Tongue (tissue), 2 donors: ENCODE data around the gene SIK2. TPM values are rescaled to one million over a fixed set of nuclear protein-coding genes. Genes with fewer than 3 reads are reported as not detected.
A peak's percentile ranks its signal among the peaks of the same experiment; 100 is the strongest.

Experiments
- DNase-seq: peaks from one replicate; pipeline ENCODE4 v3.0.0-alpha.2; 2015
- total RNA-seq: library from RNA; depleted of rRNA; stranded (reverse); fragments of >200 nt; gene quantifications from one replicate; pipeline ENCODE4 v1.2.3, GENCODE V29; 2014

The SIK2 gene
- total RNA-seq, result 25.4 TPM

DNA sequence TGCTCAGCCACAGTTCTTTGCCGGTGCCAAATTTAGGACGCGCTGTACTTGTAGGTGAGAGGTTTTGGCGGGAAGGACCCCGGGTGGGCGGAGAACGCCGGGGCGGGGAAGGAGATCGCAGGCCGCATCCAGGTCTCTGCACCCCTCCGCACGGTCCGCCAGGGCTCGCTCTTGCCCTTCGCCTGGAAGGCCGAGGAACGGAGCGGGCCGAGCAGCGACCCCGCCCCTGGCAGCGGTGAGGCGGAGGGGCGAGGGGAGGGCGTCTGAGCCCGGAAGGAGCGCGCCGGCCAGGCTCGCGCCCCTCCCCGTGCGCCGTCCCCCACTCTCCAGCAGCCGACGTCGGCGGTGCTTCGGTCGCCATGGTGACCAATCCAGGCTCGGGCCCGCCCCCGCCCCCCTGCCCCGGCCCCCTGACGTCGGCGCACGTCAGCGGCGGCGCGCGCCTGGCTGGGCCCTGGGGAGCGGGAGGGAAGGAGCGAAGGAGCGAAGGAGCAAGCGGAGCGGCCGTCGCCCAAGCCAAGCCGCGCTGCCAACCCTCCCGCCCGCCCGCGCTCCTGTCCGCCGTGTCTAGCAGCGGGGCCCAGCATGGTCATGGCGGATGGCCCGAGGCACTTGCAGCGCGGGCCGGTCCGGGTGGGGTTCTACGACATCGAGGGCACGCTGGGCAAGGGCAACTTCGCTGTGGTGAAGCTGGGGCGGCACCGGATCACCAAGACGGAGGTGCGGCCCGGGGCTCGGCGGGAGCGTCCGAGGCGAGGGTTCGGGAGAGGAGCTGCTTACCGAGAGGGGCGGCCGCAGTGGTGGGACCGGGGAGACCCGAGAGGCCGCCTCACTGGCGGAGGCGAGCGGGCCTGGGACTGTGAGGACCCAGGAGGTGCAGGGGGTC lies at the start of gene SIK2:
Gene SIK2 (plus strand): TSS at position 471 of the 886 bp plus-strand sequence. CDS start 115 bp downstream, at position 586.
- peak; percentile 98 for DNase-seq

DNA sequence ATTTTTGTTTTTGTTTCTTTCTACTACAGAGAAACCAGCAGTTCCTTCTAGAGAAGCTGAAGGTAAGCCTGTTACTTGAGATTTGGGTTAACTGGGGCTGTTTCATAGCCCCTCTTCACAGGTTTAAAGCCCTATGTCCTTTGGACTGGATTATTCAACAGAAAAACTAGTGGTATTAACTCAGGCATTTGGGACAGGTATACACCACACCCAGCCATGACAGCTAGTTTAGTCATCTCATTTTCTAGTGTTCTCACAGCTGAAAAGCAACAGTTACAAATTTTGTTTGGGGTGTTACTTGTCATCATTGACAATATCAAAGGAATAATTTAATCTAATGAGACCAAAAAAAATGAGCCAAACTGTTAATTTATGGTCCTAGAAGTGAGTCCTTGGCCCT lies 47.7 kb upstream of the SIK2 start:
- no peak for DNase-seq

DNA sequence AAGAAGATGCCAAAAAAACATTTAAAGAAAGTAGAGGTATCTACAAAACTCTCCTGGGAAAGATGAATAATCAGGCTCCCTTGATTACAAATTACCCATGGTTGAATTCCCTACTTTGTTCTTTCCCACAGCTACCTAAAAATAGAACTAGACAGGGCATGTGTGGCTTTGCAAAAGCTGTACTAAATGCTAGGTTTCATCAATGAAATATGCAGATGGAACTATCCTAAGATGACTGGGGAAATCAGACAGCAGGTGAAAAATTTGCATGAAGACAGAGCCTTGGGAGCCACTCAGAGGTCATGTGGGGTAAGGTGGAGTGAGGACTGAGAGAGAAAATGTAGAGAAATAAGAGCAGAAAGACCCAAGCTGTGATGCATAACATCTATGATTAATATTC lies 47.0 kb upstream of the SIK2 start:
- DNase-seq, result no peak

DNA sequence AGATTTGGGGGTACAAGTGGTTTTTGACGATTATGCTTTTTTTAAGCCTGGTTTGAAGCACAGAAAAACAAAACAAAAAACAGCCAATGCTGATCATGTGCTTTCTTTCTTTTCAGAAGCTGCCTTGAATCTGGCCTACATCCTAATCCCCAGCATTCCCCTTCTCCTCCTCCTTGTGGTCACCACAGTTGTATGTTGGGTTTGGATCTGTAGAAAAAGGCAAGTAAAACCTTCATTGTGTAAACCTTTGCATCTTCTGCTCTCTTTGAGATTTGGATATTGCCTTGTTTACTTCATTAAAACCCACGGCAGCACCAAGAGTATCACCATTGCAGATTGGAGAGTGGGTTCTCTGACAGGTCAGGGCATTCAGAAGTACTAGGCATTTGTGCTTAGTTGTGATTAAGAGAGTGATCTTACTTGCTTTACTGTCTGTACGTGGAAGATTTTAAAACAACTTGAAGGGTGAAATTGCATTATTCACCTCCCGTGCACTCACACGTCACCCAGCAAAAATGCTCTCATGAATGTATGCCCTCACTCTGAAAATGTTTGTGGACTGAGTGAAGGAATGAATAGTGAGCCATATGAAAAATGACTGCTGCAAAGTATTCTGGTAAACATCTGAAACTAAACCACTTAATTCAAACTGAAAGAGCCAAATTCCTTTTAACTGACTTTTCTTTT lies 44.7 kb upstream of the SIK2 start:
- DNase-seq, result no peak

DNA sequence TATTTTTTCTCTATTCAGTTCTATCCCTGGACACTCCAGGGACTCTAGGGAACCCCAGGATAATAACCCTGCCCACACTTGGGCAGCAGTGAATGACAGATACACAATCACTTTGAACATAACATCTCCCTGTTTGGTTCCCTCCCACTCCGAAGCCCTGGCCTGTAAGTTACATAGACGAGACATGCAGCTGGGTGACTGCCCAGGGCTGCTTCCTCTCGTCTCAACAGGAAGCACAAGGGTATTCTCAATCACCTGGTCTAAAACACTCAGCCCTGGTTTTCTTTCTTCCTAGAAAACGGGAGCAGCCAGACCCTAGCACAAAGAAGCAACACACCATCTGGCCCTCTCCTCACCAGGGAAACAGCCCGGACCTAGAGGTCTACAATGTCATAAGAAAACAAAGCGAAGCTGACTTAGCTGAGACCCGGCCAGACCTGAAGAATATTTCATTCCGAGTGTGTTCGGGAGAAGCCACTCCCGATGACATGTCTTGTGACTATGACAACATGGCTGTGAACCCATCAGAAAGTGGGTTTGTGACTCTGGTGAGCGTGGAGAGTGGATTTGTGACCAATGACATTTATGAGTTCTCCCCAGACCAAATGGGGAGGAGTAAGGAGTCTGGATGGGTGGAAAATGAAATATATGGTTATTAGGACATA lies 42.3 kb upstream of the SIK2 start:
- DNase-seq, result no peak

DNA sequence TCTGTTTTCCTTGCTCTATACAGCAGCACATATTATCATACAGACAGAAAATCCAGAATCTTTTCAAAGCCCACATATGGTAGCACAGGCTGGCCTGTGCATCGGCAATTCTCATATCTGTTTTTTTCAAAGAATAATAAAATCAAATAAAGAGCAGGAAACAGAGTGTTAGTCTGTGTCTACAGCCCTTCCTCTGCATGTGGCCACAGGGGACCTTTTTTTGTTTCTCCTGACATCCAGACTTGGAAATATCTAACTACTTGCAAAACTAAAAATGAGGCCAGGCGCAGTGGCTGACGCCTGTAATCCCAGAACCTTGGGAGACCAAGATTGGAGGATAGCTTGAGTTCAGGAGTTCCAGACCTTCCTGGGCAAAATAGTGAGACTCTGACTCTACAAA lies 41.4 kb upstream of the SIK2 start:
- no peak for DNase-seq

DNA sequence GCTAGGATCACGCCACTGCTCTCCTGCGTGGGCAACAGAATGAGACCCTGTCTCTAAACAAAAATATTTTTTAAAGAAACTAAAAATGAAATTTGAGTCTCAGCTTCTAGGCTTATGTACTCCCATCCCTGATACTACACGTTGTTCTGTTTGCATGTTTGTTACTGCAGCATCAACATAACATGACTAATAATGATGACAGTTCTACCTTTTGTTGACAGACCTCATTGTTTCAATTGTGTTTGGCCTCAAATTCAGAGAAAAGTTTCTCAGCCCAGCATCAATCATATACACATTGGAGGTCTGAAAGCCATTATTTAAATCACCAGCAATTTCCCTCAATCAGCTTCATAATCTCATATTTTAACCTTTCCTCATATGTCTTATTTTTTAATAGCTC lies 40.9 kb upstream of the SIK2 start:
- DNase-seq, result no peak

DNA sequence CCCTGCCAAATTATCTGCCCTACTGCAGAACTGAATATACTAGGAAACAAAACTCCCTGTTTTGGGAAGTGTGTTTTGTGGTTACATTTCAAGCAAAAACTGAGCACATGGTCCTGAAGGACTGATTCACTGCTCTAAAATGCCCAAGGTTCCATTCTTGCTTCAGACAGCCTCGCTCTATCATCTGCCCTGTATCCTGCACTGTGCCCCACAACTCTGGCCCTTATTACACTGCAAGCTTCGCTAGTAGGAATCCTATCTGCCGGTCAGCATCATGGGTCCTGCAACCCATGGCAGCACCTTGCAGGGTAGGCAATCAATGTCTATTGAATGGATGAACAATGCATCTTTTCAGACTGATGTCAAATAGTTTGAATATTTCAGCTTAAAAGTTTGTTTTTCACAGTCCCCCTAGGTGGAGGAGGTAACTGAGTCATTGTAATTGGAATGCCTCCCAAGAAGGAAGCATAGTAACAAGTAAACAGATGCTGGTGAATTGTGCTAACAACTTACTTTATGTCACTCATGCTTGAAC lies 40.4 kb upstream of the SIK2 start:
- DNase-seq, result no peak

DNA sequence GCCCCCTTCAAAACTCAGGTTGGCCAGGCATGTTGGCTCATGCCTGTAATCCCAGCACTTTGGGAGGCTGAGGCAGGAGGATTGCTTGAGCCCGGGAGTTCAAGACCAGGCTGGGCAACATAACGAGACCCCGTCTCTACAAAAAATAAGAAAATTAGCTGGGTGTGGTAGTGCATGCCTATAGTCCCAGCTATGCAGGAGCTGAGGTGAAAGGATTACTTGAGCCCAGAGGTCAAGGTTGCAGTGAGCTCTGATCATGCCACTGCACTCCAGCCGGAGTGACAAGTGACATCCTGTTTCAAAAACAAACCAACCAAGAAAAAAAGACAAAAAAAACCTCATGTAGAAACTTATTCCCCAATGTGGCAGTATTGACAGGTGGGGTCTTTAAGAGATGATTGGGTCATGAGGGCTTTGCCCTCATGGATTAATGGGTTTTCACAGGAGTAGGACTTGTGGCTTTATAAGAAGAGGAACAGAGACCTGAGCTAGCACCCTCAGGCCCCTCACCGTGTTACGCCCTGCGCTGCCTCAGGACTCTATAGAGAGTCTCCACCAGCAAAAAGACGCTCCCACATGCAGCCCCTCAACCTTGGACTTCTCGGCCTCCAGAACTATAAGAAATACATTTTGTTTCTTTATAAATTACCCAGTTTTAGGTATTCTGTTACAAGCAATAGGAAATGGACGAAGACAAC lies 39.4 kb upstream of the SIK2 start:
- DNase-seq, result no peak

DNA sequence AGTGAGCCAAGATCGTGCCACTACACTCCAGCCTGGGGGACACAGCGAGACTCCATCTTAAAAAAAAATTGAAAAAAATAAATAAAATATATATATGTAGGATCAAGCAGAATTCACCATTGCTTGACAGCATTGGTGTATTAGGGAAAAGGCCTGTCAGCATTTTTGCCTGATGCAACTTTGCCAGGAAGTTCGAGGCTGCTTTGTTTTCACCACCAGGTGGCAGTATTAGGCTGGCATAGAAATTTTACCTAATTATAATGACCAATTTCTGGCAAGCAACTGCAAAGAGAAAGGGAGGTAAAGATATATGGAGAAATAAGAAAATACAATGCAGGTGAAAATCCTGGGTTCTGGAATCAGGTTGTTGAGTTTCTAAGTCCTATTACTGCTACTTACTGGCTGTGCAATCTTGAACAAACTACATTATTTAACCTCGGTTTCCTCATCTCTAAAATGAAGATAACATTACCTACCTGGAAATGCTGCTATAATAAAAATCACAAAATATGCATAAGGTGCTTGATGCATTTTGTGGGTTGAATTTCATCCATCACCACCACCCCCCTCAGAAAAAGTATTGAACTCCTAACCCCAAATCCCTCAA lies 37.0 kb upstream of the SIK2 start:
- DNase-seq, result peak; percentile 87

DNA sequence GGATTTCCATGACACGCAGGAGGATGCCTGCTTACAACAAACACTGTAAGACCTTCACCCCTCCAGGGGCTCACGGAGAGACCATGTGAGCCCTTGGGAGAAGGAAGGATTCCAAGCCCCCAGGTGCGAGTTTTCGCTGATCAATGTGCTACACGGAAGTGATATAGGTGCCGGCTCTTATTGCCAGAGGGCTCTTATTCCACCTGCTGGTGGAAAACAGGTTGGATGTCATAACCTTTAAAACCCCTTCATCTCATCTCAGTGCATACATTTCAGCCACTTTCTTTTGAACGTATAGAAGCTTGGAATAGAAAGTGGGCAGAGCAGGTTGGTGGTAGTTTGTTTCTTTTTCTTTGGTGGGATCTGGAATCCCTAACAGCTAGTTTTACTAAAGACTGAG lies 35.9 kb upstream of the SIK2 start:
- no peak for DNase-seq

DNA sequence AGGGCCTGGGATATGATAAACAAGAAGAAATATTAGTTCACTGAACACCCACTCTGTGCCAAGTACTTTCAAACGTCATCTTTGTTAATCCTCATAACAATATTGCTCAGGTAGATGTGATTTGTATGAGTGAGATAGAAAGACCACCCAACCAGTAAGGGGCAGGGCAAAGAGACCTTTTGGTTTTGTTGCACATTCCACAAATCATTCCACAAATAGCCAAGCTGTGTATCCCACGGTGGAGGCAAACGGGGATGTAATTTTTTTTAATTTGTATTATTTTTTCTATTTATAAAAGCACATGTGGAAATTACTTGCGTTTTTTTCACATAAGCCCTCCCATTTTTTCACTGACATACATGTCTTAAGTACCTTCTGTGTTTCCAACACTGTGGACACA lies 32.8 kb upstream of the SIK2 start:
- DNase-seq, result no peak

DNA sequence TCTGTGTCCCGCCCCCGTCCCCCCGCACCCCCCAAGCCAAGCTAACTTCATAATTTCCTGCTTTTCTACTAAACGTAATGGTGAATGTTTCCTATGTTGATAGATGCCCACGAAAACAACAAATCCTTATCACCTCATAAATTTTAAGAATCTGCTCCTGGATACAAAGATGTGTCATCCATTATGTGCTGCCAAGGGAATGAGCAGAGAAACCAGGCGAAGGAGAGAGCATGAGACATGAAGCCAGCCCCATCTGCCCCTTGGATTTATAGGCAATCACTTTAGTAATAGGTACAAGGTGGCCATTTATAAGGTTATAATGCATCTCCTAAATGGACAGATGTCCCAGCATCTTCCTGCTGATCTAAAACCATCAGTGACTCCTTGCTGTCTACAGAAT lies 31.5 kb upstream of the SIK2 start:
- no peak for DNase-seq

DNA sequence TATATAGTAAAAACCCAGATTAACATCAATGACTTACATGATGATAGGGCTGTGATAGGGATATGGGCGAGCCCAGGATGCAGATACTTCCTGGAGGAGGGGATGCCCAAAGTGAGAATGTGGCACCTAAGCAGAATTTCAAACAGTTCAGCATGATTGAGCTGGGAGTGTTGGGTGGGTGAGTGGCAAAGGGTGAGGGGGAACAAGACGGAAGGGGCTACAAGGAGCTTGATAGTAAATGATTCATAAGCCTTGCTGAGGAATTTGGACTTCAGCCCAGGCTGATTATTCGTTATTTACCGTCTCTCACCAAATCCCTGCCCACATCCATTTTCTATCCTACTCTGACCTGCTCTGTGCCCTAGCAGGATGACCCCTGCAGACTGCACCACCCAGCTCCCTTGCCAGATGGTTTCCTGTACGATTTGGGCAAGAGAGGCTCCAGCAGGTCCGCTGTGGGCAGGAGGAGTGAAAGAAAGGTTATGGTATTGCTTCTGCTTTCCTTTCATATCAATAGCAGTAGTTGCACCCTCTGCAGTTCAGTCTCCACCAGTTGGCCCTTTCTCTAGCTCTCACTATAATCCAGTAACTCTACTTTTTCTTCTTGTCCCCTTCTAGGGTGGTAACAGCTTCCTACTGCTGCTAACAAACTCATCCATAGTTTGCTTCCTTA lies 30.3 kb upstream of the SIK2 start:
- DNase-seq, result no peak

DNA sequence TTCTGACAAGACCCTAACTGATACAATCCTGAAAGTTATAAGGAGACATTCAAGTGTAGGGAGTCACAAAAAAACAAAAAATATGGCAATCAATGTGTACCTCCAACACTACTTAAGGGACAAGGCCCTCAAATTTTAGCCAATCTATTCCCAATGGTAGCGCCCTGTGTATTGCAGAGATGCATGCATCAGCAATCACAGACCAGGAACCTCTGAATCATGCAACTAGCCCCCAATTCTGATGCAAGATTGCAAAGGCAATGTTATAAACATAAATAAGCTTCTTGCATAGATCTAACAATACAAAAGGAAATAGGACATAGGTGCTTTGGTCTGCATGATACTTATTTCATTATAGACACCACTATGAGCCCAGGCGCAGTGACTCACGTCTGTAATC lies 29.7 kb upstream of the SIK2 start:
- DNase-seq, result no peak

DNA sequence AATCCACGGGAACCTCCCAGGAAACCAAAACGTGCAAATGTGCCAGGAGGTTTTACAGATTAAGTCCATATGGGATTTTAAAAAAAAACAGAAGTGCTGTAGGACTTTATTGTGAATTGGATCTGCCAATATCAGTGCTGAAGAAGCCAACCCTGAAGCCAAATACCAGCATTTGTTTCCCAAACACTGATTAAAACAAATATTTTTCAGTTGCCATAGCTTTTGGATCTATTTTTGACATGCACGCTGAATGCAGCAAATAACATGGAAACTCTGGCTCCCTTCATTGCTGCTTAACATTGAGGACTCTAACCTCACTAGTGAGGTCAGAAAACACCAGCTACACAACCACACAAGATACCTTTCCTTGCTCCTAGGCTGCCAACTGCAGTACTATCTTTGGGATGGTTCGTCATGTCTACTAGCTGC lies 28.4 kb upstream of the SIK2 start:
- DNase-seq, result peak; percentile 62

DNA sequence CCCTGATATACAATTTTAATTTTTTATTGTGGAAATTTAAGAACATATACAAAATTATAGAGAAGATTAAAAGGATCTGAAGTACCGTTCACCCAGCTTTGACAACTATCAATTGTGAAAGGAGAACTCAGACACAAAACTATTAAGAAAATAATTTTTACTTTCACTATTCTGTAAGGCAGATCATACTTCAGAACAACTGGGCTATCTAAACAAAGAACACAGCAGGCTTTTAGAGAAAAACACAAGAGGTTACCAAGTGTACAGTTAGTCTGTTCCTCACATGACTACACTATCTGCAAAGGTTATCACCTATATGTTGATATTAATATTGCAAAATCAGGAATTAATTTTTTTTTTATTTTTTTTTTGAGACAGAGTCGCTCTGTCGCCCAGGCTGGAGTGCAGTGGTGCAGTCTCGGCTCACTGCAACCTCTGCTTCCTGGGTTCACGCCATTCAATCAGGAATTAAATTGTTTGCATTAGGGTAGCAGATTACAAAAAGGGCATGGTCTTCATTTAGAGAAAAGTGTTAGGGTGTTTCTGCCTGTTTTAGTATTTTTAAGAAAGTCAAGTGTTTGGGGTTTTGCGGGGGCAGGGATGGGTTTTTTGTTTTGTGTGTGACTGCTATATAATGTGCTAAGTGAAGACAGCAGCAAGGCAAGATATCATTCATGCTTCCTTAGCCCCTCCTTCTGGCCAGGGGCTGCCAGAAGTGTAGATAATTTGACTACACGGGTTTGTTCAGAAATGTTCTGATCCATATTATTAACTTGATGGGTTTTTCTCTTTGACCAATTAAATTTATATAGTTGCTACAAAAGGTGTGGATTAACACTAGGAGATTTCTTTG lies 27.6 kb upstream of the SIK2 start:
- no peak for DNase-seq

DNA sequence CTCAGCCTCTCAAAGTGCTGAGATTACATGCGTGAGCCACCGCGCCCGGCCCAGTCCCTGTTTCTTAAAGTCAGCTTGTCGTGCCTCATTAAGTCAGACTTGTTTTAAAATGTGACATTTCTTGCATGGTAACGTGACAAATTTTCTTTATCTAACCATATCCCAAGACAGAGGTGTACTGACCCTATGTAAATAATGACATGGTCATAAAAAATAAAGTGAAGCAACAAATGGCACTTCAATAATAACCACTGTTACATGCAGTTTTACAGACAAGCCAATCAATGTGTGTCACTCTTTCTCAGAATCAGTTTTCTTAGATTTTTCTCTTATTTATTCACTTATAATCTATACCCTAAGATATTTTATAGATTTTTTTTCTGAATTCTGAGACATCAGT lies 26.5 kb upstream of the SIK2 start:
- DNase-seq, result no peak

DNA sequence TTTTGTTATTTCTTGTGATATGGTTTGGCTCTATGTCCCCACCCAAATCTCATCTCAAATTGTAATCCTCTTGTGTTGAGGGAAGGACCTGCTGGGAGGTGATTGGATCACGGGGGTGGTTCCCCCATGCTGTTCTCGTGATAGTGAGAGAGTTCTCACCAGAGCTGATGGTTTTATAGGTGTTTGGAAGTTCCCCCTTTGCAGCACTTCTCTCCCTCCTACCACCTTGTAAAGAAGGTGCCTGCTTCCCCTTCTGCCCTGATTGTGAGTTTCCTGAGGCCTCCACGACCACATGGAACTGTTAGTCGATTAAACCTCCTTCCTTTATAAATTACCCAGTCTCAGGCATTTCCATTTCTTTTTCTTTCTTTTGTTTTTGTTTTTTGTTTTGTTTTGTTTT lies 24.4 kb upstream of the SIK2 start:
- no peak for DNase-seq

DNA sequence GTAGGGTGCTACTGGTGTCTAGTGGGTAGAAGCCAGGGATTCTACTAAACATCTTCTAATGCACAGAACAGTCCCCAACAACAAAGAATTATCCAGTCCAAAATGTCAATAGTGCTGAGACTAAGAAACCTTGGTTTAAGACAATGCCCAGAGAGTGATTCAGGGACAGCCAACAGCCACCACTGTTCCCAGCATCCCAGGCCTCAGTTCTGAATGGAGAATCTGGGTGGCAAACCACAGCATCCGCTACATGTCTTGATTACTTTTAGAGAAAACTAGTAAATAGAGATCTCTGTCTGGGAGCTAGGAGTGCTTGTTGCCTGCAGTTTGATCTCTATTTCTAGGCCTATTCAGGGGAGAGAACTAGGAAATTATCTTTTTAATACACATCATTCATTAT lies 20.9 kb upstream of the SIK2 start:
- DNase-seq, result no peak
